Psoas muscle (tissue), 8 donors: ENCODE measurements around the gene ZNF771. TPM values are rescaled to one million over a fixed set of nuclear protein-coding genes. Genes with fewer than 3 reads are reported as not detected.
A peak's percentile ranks its signal among the peaks of the same experiment; 100 is the strongest.

ENCODE experiments used
- ATAC-seq, 4 donors: fragments of 200-7000 bp; cut with Tn5 transposase; one replicate each; pipeline ENCODE4 v1.9.1; 2020; ENCODE audit warnings: moderate library complexity in 3 of 4, mild to moderate bottlenecking in 2 of 4
- DNase-seq, 2 donors: peaks; one replicate each; pipeline ENCODE4 v3.0.0-alpha.2; 2020
- H3K27ac ChIP-seq: fragments of 200-600 bp; one replicate; pipeline ENCODE4 v1.8.0; 2022
- H3K27me3 ChIP-seq, 3 donors: fragments of 200-600 bp in 1 of 3; one replicate each; pipeline versions ENCODE4 v1.6.1 to v1.8.0; 2013 to 2022; ENCODE audit warnings: low read length in 2 of 3, mild to moderate bottlenecking in 2 of 3, moderate library complexity in 1 of 3; ENCODE audit not compliant: insufficient read depth in 3 of 3
- H3K36me3 ChIP-seq, 2 donors: fragments of 200-600 bp in 1 of 2; one replicate each; pipeline versions ENCODE4 v1.6.1 to v1.8.0; 2013 to 2022; ENCODE audit warnings: low read depth in 1 of 2, mild to moderate bottlenecking in 1 of 2, moderate library complexity in 1 of 2; ENCODE audit not compliant: insufficient read depth in 1 of 2
- H3K4me1 ChIP-seq: fragments of 200-600 bp; one replicate; pipeline ENCODE4 v1.8.0; 2022
- H3K4me3 ChIP-seq: fragments of 200-600 bp; one replicate; pipeline ENCODE4 v1.8.0; 2022; ENCODE audit warnings: mild to moderate bottlenecking
- H3K9me3 ChIP-seq: fragments of 200-600 bp; one replicate; pipeline ENCODE4 v1.8.0; 2022
- CTCF ChIP-seq: fragments of 200-600 bp; IDR thresholded peaks from one replicate; pipeline ENCODE4 v1.8.0; 2022; ENCODE audit warnings: antibody characterized with exemption
- WGBS, 3 donors: extraction: QIAGEN DNeasy Blood & Tissue Kit; methylation state at CpG; one replicate each; pipeline versions ENCODE4 v1.1.6 to v1.1.7; 2013; 5-methylcytosine and 5-hydroxymethylcytosine counted together
- intact Hi-C, 2 donors: fragments of 100-400 bp; cut with DNase I; formaldehyde crosslinking; loops; one replicate each; pipeline versions ENCODE4 v1.11.0 to v1.14.2; 2022
- polyA plus RNA-seq, 3 donors: library from polyadenylated mRNA; stranded (reverse); fragments of 200-250 nt; gene quantifications; one replicate each; pipeline ENCODE4 v1.2.3, GENCODE V29; 2013
- total RNA-seq, 4 donors: library from RNA; stranded (reverse); fragmentation: NEBNext Ultra II Directional in 2 of 4; extraction: Animal tissue kit (Norgen Biotek cat#: 25700) in 2 of 4; gene quantifications; one replicate each; pipeline versions ENCODE4 v1.2.1 to v1.2.4, GENCODE V29; 2021 to 2023
- donor health status: healthy with polysubstance abuse.
- donor health status: DM: no; HTN: no; CAD: no; lungs with moderate emphysema.
- donor health status: Bipolar disorder and iron deficiency.
- donor health status: healthy.
- donor health status: DM: yes; HTN: yes; CAD: no.
- donor health status: DM: no; HTN: no; CAD: no.
- donor health status: DM: no; HTN: no; CAD: no.
- donor health status: DM: yes; HTN: yes; CAD: no.

ZNF771 gene
- total and polyA plus RNA-seq, 7 donors = 4.8 to 14.6 (median 7.4) TPM

GRCh38 chr16:30379158-30379783 lies 28.1 kb upstream of the ZNF771 start:
- H3K36me3 ChIP-seq = peaks cover 0 to 5% of the 10 kb centered on the region in 2 donors
- no peak for TF ChIP-seq CTCF
- peaks cover 25% of the 10 kb centered on the region for H3K4me1 ChIP-seq
- no peaks in the 10 kb centered on the region for H3K27me3 ChIP-seq
- peak overlapping the region; percentile 71 for H3K4me3 ChIP-seq
- WGBS, 3 donors = 27 to 40% (median 28%) methylated on average over 21 to 27 of the region's 27 CpGs
- peak in 1 of 2 donors; percentile 73 for DNase-seq
- peak in 1 of 4 donors; percentile 1 for ATAC-seq
- no peaks in the 10 kb centered on the region for H3K9me3 ChIP-seq
- peak overlapping the region; percentile 61 for H3K27ac ChIP-seq
- intact Hi-C loops = loop anchor here in 1 of 2 donors (2.0 kb wide), 1 partner anchor 16 kb away; the partner anchor contains the start of gene ZNF48

- Histone ChIP-seq H3K4me3 (no peak overlapping the region), H3K36me3 (peaks cover 0 to 5% of the 10 kb centered on the region in 2 donors), H3K27me3 (no peaks in the 10 kb centered on the region), H3K9me3 (no peaks in the 10 kb centered on the region), H3K4me1 (peaks cover 25% of the 10 kb centered on the region), H3K27ac (peak overlapping the region; percentile 32)
- intact Hi-C loops = no loop called here
- ATAC-seq (no peak), DNase-seq (no peak)
- WGBS, 3 donors = 66 to 76% (median 67%) methylated on average over 4 of the region's 4 CpGs
- no peak for TF ChIP-seq CTCF
Measured at GRCh38 chr16:30380072-30380802, 27.2 kb upstream of the ZNF771 start.

- intact Hi-C loops = no loop called here
- ATAC-seq (no peak), DNase-seq (peak in 1 of 2 donors; percentile 70)
- H3K27ac ChIP-seq = peak overlapping the region; percentile 32
- no peak for TF ChIP-seq CTCF
- no peaks in the 10 kb centered on the region for H3K27me3 ChIP-seq
- no peaks in the 10 kb centered on the region for H3K9me3 ChIP-seq
- H3K36me3 ChIP-seq = peaks cover 0 to 5% of the 10 kb centered on the region in 2 donors
- no peak overlapping the region for H3K4me3 ChIP-seq
- WGBS, 3 donors = 38 to 69% (median 59%) methylated on average over 6 of the region's 6 CpGs
- H3K4me1 ChIP-seq = peaks cover 20% of the 10 kb centered on the region
Measured at GRCh38 chr16:30380803-30381208, 26.6 kb upstream of the ZNF771 start.

GRCh38 chr16:30381291-30382041 lies 25.9 kb upstream of the ZNF771 start:
- peaks cover 18% of the 10 kb centered on the region for H3K4me1 ChIP-seq
- no peak for TF ChIP-seq CTCF
- no peaks in the 10 kb centered on the region for H3K27me3 ChIP-seq
- H3K9me3 ChIP-seq = no peaks in the 10 kb centered on the region
- no peak overlapping the region for H3K4me3 ChIP-seq
- H3K27ac ChIP-seq = peak overlapping the region; percentile 32
- DNase-seq (no peak), ATAC-seq (no peak)
- intact Hi-C loops = no loop called here
- H3K36me3 ChIP-seq = peaks cover 0 to under 1% of the 10 kb centered on the region in 2 donors
- WGBS, 3 donors = 59 to 68% (median 67%) methylated on average over 13 of the region's 13 CpGs
